Esophagus (tissue), 2 donors: ENCODE data around the gene MACROD2. TPM values are rescaled to one million over a fixed set of nuclear protein-coding genes. Genes with fewer than 3 reads are reported as not detected.

ENCODE experiments used
- H3K27ac ChIP-seq, 2 donors: one replicate each; pipeline ENCODE4 v1.5.1; 2013; ENCODE audit warnings: low read depth in 2 of 2, mild to moderate bottlenecking in 2 of 2, inconsistent platforms in 1 of 2, low read length in 1 of 2, moderate library complexity in 1 of 2
- H3K27me3 ChIP-seq, 2 donors: one replicate each; pipeline ENCODE4 v1.6.1; 2013; ENCODE audit warnings: low read length in 2 of 2, control low read depth in 1 of 2, mild to moderate bottlenecking in 1 of 2; ENCODE audit not compliant: insufficient read depth in 2 of 2, control insufficient read depth in 1 of 2
- H3K36me3 ChIP-seq, 2 donors: one replicate each; pipeline ENCODE4 v1.6.1; 2013; ENCODE audit warnings: low read length in 1 of 2; ENCODE audit not compliant: control insufficient read depth in 2 of 2, insufficient read depth in 2 of 2
- H3K4me1 ChIP-seq, 2 donors: one replicate each; pipeline ENCODE4 v1.6.1; 2013; ENCODE audit warnings: low read length in 1 of 2; ENCODE audit not compliant: control insufficient read depth in 2 of 2, insufficient read depth in 2 of 2
- H3K4me3 ChIP-seq, 2 donors: one replicate each; pipeline ENCODE4 v1.5.1; 2013; ENCODE audit warnings: low read length in 2 of 2, mild to moderate bottlenecking in 2 of 2, low read depth in 1 of 2, moderate library complexity in 1 of 2
- H3K9me3 ChIP-seq, 2 donors: one replicate each; pipeline ENCODE4 v1.6.1; 2013; ENCODE audit warnings: mild to moderate bottlenecking in 2 of 2, low read depth in 1 of 2, low read length in 1 of 2, moderate library complexity in 1 of 2; ENCODE audit not compliant: control insufficient read depth in 2 of 2, insufficient read depth in 1 of 2
- WGBS, 2 donors: extraction: QIAGEN DNeasy Blood & Tissue Kit; methylation state at CpG; one replicate each; pipeline ENCODE4 v1.1.7; 2013; 5-methylcytosine and 5-hydroxymethylcytosine counted together
- polyA plus RNA-seq, 2 donors: library from polyadenylated mRNA; stranded (reverse); fragments of 200-250 nt; gene quantifications; one replicate each; pipeline ENCODE4 v1.2.3, GENCODE V29; 2013
- donor health status: healthy with polysubstance abuse.
- donor health status: Bipolar disorder and iron deficiency.

MACROD2 gene
- polyA plus RNA-seq, 2 donors, result 0.64 to 1.9 TPM

DNA sequence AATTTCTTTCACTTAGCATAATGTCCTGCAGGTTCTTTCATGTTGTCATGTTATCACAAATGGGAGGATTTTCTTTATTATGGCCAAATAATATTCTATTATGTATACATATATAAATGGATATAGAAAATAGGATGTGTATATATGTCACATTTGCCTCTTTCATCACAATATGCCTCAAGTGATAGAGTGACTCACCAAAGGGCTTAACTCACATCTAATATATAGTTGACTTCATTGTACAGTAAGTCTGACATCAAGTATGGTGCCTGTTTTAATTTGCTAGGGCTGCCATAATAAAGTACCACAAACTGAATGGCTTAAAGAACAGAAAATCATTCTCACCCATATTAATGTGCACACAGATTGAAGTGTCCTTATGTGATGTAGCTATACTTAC is 778.2 kb downstream of the MACROD2 start:
- no peaks in the 10 kb centered on the region for H3K27me3 ChIP-seq
- H3K4me3 ChIP-seq, result no peak overlapping the region
- no peaks in the 10 kb centered on the region for H3K4me1 ChIP-seq
- no peaks in the 10 kb centered on the region for H3K9me3 ChIP-seq
- no peaks in the 10 kb centered on the region for H3K36me3 ChIP-seq
- H3K27ac ChIP-seq, result no peak overlapping the region

DNA sequence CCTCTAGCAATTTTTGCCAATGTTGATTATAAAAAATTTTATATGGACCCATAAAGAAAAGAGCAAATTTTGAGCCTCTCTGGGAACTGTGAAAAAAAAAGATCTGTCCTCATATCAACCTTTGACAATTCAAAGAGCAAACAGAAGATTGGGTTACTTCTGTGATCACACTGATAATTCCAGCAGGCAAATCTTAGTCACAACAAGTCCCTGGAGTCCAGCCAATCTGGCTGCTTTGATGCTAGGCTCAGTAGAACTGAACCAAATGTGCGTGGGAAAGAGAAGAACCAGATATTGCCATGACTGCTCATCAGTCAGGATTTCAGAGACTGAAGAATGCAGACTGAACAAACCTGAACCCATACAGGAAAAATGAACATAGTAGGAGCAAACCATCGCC is 780.5 kb downstream of the MACROD2 start:
- Histone ChIP-seq H3K27me3 (no peaks in the 10 kb centered on the region), H3K36me3 (no peaks in the 10 kb centered on the region), H3K4me3 (no peak overlapping the region), H3K4me1 (no peaks in the 10 kb centered on the region), H3K9me3 (no peaks in the 10 kb centered on the region), H3K27ac (no peak overlapping the region)
- 29 to 31% methylated on average over 2 of the region's 2 CpGs for WGBS, 2 donors

DNA sequence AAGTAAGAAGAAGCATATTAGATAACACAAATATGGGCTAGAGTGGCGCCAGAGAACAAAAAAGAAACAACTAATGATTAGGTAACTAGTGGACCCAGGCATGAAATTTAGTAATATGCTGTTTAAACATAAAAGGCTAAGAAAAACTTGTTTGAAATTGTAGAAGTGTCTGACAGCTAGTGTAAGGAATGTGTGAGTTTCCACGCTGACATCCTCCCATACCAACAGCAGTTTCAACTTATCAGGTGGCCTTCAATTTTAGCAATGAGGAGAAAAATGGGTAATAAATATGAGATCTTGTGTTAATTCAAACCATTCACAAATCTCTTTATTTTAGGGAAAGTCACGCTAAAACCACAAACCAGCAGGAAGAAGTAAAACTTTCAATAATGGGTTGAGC is 782.3 kb downstream of the MACROD2 start:
- Histone ChIP-seq H3K27ac (no peak overlapping the region), H3K9me3 (no peaks in the 10 kb centered on the region), H3K4me3 (no peak overlapping the region), H3K27me3 (no peaks in the 10 kb centered on the region), H3K4me1 (no peaks in the 10 kb centered on the region), H3K36me3 (no peaks in the 10 kb centered on the region)
- 82 to 91% methylated on average over 3 of the region's 3 CpGs for WGBS, 2 donors

DNA sequence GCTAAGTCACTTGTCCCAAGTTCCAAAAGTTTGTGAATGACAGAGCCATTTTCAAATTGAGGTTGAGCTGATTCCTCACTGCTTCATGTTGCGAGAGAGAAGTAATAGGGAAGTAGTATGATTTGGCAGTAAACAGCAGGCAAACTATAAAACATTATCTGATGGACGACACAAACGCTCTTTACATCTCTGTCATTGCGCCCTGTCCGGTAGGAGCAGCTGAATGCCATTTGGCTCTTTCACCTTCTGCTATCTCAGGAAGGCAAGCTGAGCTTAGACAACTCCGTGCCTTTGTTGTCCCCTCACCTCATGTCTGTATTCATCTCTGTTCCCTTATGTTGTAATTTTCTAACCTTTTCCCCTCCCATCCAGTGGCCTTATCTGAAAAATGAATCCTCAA is 782.8 kb downstream of the MACROD2 start:
- WGBS, 2 donors, result 83 to 84% methylated on average over 6 of the region's 6 CpGs

DNA sequence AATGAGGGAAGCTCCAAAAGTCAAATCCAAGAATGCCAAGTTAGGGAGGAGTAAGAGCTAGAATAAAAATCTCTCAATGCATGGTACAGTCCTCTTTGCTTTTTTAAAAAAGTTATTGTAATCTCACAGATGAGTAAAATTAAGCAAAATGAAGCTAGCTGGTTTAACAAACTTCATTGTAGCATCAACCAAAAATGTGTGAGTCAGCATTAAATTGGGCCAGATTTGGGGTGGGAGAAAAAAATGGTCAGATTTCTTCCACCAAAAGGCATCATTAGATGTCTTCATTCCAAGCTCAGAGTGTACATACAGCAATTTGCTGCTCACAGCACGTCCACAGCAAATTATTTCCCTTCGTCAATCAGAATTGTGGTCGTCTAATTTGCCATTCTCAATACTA is 783.6 kb downstream of the MACROD2 start:
- no peak overlapping the region for H3K4me3 ChIP-seq
- no peaks in the 10 kb centered on the region for H3K27me3 ChIP-seq
- H3K4me1 ChIP-seq, result no peaks in the 10 kb centered on the region
- 95 to 96% methylated on average over 3 of the region's 3 CpGs for WGBS, 2 donors
- no peaks in the 10 kb centered on the region for H3K36me3 ChIP-seq
- no peaks in the 10 kb centered on the region for H3K9me3 ChIP-seq
- H3K27ac ChIP-seq, result no peak overlapping the region

More for the DNA sequence above, 782.8 kb downstream of the MACROD2 start:
- H3K4me1 ChIP-seq, result no peaks in the 10 kb centered on the region
- no peak overlapping the region for H3K27ac ChIP-seq
- no peaks in the 10 kb centered on the region for H3K9me3 ChIP-seq
- H3K4me3 ChIP-seq, result no peak overlapping the region
- no peaks in the 10 kb centered on the region for H3K36me3 ChIP-seq
- no peaks in the 10 kb centered on the region for H3K27me3 ChIP-seq

DNA sequence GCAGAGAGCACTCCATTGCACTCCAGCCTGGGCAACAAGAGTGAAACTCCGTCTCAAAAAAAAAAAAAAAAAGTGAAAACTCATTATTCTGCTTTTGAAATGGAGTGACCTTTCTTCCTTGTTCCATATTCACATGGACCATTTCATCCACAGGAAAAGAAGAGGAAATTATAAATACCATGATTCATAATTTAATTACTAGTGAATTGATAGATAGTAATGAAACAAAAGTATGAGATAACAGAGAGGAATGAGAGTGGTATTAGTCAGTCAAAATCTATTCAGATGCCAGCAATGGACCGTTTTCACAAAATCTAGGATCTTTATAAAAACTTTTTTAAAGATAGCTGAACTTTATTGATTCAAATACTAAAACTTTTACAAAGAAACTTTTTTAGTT is 785.2 kb downstream of the MACROD2 start:
- Histone ChIP-seq H3K4me3 (no peak overlapping the region), H3K9me3 (no peaks in the 10 kb centered on the region)
- 74 to 88% methylated on average over 2 of the region's 2 CpGs for WGBS, 2 donors

DNA sequence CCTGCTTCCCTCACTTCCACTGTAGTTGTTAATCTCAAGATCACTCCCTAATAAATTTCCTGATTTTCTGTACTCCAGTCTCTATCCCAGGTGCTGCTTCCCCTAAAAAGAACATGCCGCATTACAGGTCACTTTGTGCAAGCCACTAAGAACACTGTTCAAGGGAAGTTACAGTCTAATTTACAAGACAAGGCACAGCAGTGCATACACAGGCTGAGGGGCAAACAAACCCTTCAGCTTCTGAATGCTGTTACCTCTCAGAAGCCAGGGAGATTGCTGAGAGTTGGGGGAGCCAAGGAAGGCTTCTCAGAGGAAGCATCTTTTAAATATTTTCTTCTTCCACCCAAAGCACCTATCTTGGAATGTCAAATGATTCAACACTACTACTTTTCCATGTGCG is 787.4 kb downstream of the MACROD2 start:
- Histone ChIP-seq H3K4me1 (no peaks in the 10 kb centered on the region), H3K27ac (no peak overlapping the region), H3K36me3 (no peaks in the 10 kb centered on the region), H3K9me3 (no peaks in the 10 kb centered on the region), H3K27me3 (no peaks in the 10 kb centered on the region), H3K4me3 (no peak overlapping the region)
- 75 to 84% methylated on average over 2 of the region's 2 CpGs for WGBS, 2 donors

More for the DNA sequence above, 785.2 kb downstream of the MACROD2 start:
- Histone ChIP-seq H3K36me3 (no peaks in the 10 kb centered on the region), H3K27me3 (no peaks in the 10 kb centered on the region), H3K4me1 (no peaks in the 10 kb centered on the region), H3K27ac (no peak overlapping the region)

DNA sequence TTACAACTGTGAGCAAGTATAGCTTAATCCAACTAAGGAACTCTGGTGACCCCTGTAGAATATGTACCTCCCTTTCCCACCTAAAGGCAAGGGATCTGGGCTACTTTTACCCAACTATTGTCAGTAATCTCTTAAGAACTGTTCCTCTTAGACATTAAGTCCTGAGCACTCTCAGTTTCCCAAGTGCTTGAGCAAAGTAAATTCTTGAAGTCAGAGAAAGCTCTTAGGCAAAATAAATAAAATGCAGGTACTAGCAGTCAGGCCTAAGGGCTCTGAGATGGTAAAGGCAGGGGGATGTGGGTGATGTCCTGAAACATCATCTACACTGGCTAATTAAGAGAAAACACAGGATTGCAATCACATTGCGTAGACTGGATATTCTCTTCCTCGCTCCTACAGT is 788.5 kb downstream of the MACROD2 start:
- Histone ChIP-seq H3K27ac (no peak overlapping the region), H3K36me3 (no peaks in the 10 kb centered on the region), H3K4me1 (no peaks in the 10 kb centered on the region), H3K27me3 (no peaks in the 10 kb centered on the region), H3K9me3 (no peaks in the 10 kb centered on the region), H3K4me3 (no peak overlapping the region)
- 95 to 100% methylated on average over 2 of the region's 2 CpGs for WGBS, 2 donors

DNA sequence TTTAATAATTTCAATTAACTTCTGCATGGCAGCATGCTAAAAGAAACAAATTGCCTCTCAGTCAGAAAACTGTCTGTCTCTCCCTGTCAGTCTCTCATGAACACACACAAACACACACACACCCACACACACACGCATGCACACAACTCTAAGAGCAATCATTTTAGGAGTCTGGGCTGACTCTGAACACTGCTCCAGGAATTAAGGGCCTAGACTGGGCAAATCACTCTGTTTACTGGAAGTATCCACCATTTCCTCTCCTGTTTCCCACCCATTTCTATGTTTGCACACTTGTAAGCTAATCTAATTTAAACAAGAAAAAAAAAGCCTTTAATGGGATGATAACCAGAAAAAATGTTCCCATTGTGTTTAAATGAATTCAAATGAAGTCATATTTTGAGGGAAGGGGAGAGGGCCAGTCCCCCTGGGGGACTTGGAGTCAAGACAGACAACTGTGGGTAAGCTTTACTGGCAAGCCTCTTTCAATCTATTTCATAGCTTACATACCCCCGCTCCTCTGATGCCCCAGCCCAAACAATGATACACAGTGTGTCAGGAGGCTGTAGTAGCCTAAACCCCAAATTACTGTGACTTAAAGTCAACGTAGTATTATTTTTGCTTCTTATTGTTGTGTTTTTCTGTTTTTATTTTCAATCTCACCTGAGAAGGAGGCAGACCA is 789.9 kb downstream of the MACROD2 start:
- H3K4me3 ChIP-seq, result no peak overlapping the region
- 88 to 90% methylated on average over 3 of the region's 3 CpGs for whole genome bisulfite sequencing, 2 donors
- H3K9me3 ChIP-seq, result no peaks in the 10 kb centered on the region
- H3K36me3 ChIP-seq, result no peaks in the 10 kb centered on the region
- no peaks in the 10 kb centered on the region for H3K4me1 ChIP-seq
- H3K27ac ChIP-seq, result no peak overlapping the region
- H3K27me3 ChIP-seq, result no peaks in the 10 kb centered on the region

DNA sequence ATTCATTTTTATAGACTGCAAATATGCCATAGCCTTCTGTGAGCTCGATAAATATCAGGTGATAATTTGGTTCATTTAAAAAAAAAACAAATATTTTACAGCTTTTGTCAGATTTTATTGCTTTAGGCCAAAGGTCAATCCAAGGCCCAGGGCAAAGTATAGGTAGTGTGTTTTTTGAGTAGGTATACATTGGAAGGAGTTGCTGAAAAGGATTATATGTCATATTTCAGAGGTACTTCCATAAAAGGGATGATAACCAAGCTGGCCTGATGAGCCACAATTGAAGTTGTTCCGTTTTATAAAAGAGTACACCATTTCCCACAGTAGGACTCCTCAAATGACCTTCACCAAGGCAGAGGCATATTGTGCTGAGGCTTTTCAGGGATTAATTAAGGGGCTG is 794.9 kb downstream of the MACROD2 start:
- Histone ChIP-seq H3K27me3 (no peaks in the 10 kb centered on the region), H3K9me3 (no peaks in the 10 kb centered on the region), H3K27ac (no peak overlapping the region), H3K4me3 (no peak overlapping the region), H3K4me1 (no peaks in the 10 kb centered on the region), H3K36me3 (no peaks in the 10 kb centered on the region)
- 90 to 91% methylated on average over 2 of the region's 2 CpGs for WGBS, 2 donors
